Measurements from ENCODE around the gene PBX1.

- TF ChIP-seq, protein P1, sequence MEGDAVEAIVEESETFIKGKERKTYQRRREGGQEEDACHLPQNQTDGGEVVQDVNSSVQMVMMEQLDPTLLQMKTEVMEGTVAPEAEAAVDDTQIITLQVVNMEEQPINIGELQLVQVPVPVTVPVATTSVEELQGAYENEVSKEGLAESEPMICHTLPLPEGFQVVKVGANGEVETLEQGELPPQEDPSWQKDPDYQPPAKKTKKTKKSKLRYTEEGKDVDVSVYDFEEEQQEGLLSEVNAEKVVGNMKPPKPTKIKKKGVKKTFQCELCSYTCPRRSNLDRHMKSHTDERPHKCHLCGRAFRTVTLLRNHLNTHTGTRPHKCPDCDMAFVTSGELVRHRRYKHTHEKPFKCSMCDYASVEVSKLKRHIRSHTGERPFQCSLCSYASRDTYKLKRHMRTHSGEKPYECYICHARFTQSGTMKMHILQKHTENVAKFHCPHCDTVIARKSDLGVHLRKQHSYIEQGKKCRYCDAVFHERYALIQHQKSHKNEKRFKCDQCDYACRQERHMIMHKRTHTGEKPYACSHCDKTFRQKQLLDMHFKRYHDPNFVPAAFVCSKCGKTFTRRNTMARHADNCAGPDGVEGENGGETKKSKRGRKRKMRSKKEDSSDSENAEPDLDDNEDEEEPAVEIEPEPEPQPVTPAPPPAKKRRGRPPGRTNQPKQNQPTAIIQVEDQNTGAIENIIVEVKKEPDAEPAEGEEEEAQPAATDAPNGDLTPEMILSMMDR (IDR thresholded peaks at IDR 0.05; ENCODE audit: borderline replicate concordance, extremely low read depth, low read length, poor library complexity, severe bottlenecking): no peak
- no peak for TF ChIP-seq EZH2 (IDR thresholded peaks at IDR 0.05; ENCODE audit: borderline replicate concordance, low read depth, low read length, severe bottlenecking)
Observed at GRCh38 chr1:164610538-164611222, 51.7 kb downstream of the PBX1 start.

All from DND-41 (cell line).